Measurements from ENCODE around the gene FBXO34. TPM values are rescaled to one million over a fixed set of nuclear protein-coding genes. Genes with fewer than 3 reads are reported as not detected.

Gene FBXO34, protein sequence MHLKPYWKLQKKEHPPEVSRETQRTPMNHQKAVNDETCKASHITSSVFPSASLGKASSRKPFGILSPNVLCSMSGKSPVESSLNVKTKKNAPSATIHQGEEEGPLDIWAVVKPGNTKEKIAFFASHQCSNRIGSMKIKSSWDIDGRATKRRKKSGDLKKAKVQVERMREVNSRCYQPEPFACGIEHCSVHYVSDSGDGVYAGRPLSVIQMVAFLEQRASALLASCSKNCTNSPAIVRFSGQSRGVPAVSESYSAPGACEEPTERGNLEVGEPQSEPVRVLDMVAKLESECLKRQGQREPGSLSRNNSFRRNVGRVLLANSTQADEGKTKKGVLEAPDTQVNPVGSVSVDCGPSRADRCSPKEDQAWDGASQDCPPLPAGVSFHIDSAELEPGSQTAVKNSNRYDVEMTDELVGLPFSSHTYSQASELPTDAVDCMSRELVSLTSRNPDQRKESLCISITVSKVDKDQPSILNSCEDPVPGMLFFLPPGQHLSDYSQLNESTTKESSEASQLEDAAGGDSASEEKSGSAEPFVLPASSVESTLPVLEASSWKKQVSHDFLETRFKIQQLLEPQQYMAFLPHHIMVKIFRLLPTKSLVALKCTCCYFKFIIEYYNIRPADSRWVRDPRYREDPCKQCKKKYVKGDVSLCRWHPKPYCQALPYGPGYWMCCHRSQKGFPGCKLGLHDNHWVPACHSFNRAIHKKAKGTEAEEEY
- 12.9 and 28.0 TPM in 2 replicates for total RNA-seq (2014; rRNA removed; shearing (Covaris generic); ENCODE audit: low replicate concordance)

DNA sequence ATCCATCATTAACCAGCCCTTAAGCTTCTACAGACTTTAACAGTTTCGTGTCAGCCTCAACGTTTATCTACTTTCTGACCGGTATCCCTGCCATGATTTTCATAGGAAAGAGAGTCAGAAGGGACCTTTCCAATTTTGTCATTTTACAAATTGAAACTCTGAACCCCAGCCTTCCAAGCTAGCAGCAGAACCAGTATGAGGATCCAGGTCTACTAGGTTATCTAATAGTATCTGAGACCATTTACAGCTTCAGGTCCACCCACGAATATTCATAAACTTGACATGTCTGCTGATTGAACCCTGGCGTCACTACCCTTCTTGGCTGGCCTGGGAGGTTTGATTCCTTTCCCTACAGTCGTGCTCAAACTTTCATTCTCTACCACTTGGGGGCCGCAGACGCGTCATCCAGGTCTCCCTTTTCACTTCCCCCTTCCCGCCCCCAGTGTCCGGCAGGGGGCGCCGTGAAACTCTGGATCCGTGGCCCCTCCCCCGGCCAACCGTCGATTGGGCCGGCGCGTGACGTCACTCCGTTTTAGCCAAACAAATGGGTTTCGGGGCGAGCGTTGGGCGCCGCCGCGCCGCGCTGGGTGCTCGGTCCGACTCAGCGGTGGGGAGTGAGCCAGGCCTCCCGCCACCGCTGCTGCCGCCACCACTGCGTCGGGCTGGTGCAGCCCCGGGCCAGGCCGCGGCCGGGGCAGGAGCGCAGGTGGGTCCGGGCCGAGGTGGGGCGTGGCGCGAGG, at the start of gene FBXO34:
Gene FBXO34 (plus strand): TSS at position 590 of the 740 bp plus-strand sequence. CDS start 78,970 bp downstream, outside the sequence.
- DNase-seq, result peak; percentile 91
- Histone ChIP-seq H3K4me3 (peak within 1 kb of the TSS; percentile 80), H3K27me3 (no peaks in the 10 kb centered on the region), H3K36me3 (no peaks in the 10 kb centered on the region), H3K9me3 (no peaks in the 10 kb centered on the region)

DNA sequence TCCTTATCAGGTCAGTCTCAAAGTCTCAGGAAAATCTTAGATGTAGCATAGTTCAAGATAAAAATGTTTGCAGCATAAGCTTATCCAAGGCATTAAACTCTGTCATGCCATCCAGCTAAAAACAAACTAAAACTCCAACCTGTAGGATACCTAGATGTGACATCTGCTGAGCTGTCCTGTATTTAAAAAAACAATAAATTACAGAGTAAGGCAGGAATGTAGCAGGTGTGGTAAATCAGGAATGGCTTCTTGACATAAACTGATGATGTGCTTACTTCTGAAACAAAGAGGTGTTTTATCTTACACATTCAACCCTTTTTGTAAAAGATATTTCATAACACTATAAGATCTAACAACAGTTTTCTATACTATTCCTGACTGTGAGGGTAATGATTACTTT, 49.3 kb upstream of the FBXO34 start:
- DNase-seq, result no peak

DNA sequence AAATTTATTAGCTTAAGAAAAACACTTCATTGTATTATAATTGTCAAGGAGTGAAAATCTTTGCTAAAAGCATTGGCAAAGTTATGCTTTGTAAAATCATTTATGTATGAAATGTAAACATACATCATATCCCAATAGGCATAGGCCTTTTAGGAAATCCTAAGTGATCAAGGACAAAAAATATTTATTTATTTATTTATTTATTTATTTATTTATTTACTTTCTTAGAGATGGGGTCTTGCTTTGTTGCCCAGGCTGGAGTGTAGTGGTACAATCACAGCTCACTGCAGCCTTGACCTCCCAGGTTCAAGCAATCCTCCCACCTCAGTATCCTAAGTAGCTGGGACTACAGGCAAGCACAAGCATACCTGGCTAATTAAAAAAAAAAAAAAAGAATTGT, 47.9 kb upstream of the FBXO34 start:
- Histone ChIP-seq H3K9me3 (no peaks in the 10 kb centered on the region), H3K36me3 (no peaks in the 10 kb centered on the region), H3K27me3 (no peaks in the 10 kb centered on the region), H3K4me3 (no peak overlapping the region)
- no peak for DNase-seq

More for the DNA sequence above, 49.3 kb upstream of the FBXO34 start:
- no peak overlapping the region for H3K4me3 ChIP-seq
- H3K27me3 ChIP-seq, result no peaks in the 10 kb centered on the region
- H3K9me3 ChIP-seq, result no peaks in the 10 kb centered on the region
- no peaks in the 10 kb centered on the region for H3K36me3 ChIP-seq

DNA sequence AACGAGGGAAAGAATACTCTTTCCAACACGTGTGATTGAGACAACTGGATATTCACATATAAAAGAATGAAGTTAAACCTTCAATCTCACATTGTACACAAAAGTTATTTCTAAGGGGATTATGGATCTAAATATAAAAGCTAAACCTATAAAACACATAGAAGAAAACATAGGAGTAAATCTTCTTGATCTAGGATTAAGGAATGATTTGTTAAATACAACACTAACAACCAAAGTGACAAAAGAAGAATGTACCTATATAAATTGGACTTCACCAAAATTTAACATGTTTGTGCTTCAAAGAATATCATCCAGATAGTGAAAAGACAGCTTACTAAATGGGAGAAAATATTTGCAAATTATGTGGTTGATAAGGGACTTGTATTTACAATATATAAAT, 43.0 kb upstream of the FBXO34 start:
- Histone ChIP-seq H3K27me3 (no peaks in the 10 kb centered on the region), H3K36me3 (no peaks in the 10 kb centered on the region), H3K4me3 (no peak overlapping the region), H3K9me3 (no peaks in the 10 kb centered on the region)
- DNase-seq, result no peak

DNA sequence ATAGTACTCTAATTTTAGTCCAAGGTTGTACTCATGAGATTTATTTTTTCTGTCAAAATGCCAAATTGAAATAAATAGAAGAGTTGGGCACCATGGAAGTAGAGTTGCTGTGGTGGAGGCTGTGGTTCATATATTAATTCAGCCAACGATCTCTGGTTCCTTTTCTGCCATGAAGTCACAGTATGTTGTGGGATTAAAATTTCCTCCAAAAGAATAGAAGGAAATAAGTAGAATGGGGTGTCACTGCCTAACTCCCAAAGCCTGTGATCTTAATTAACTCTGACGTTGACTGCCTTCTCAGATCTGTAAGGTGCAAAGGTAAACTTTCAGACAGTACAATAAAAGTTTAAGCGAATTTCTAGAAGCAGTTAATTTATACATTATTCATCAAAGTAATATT, 37.6 kb upstream of the FBXO34 start:
- DNase-seq, result no peak

DNA sequence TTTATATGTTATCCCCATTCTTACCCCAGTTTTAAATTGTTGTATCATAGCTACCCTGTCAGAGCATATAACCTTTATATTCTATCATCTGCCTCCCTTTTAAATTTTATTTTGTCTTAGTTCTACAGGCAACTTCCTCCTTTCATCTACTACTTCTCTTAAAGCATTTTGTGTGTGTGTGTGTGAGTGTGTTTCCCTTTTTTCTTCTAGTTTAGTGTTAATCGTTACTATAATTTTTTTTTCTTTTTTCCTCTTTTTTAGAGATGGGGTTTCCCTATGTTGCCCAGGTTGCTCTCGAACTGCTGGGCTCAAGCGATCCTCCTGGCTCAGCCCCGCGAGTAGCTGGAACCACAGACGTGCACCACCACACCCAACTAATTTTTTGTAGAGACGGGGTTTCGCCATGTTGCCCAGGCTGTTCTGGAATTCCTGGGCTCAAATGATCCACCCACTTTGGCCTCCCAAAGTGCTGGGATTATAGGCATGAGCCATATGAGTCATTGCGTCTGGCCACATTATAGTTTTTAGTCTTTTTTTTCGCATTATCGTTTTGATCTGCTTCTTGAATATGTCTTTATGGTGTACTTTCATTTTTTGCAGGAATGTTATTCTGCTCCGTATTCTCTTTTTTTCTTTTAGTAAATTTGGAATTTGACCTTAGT, 33.1 kb upstream of the FBXO34 start:
- peak; percentile 69 for DNase-seq
- peaks cover 3% of the 10 kb centered on the region; the same call in 1 of the 2 replicates for H3K27me3 ChIP-seq

More for the DNA sequence above, 37.6 kb upstream of the FBXO34 start:
- Histone ChIP-seq H3K9me3 (no peaks in the 10 kb centered on the region), H3K4me3 (no peak overlapping the region), H3K36me3 (no peaks in the 10 kb centered on the region), H3K27me3 (peaks cover 3% of the 10 kb centered on the region; the same call in 1 of the 2 replicates)

DNA sequence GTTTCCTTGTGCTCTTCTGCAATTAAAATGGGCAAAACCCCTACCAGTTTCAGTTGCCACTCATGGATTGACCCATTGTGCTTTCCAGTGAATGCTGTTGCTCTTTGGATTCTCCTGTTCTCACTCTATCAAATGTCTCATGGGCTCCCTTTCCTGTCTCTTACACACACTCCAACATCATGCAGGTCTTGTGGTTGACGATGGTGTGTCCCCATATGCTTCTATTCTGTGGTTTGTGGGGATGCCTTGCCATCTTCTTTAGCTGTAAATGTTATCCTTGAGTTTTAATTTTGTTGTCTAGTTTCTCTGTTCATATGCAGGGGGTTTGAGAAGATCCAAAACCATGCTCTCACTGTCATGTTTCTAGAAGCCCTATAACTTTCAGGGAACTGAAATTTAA, 31.9 kb upstream of the FBXO34 start:
- H3K9me3 ChIP-seq, result no peaks in the 10 kb centered on the region
- no peaks in the 10 kb centered on the region for H3K36me3 ChIP-seq
- no peaks in the 10 kb centered on the region for H3K27me3 ChIP-seq
- no peak overlapping the region for H3K4me3 ChIP-seq
- DNase-seq, result no peak

More for the DNA sequence above, 33.1 kb upstream of the FBXO34 start:
- H3K36me3 ChIP-seq, result no peaks in the 10 kb centered on the region
- peak overlapping the region; percentile 30 for H3K4me3 ChIP-seq
- no peaks in the 10 kb centered on the region for H3K9me3 ChIP-seq

DNA sequence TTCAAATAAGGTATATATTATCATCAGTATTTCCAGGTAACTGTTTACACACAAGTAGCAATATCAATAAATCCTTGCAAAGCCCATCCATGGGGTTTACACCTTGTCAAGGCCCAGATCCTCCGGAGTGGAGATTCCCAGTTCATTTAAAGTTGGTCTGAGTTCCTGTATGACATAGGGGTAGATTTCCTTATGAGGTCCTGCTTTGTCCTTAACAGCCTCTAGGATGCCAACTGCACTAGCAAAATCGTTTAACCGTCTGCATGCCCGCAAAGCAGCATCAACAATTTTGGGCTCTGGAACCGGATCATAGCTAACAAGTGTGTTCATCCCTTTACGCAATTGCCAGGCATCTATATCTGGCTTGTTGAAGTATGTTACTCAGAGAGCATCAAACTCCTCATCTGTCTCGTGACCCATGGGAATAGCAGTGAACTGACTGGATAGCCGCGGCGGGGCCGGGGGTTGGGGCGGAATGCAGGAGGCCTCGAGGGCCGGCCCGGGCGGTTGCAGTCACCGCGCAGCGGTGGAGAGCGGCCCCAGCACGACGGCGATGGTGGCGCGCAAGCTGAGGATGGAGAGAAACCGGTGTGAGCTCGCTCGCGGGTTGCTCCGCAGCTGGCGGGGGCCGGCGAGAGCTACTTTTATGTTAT, 30.6 kb upstream of the FBXO34 start:
- Histone ChIP-seq H3K4me3 (no peak overlapping the region), H3K36me3 (no peaks in the 10 kb centered on the region), H3K27me3 (no peaks in the 10 kb centered on the region), H3K9me3 (no peaks in the 10 kb centered on the region)
- DNase-seq, result no peak

DNA sequence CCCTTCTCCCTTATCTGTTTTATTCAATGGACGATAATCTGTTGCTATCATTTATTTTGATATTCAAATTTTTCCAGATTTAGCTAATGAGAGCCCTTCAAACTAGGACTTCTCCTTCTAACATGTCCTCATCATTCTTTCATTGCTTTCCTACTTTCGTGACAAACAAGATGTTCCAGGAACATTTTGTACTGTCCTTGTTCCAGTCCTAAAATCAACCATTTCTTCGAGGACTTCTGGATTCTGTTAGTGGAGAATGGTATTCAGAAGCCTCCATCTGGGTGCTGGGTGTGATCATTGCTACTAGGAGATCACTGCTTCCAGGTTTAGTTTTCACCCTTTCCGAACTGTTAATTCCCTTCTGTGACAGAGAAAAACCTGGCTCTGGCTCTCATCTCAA, 29.5 kb upstream of the FBXO34 start:
- Histone ChIP-seq H3K9me3 (no peaks in the 10 kb centered on the region), H3K4me3 (no peak overlapping the region), H3K27me3 (no peaks in the 10 kb centered on the region), H3K36me3 (no peaks in the 10 kb centered on the region)
- no peak for DNase-seq

DNA sequence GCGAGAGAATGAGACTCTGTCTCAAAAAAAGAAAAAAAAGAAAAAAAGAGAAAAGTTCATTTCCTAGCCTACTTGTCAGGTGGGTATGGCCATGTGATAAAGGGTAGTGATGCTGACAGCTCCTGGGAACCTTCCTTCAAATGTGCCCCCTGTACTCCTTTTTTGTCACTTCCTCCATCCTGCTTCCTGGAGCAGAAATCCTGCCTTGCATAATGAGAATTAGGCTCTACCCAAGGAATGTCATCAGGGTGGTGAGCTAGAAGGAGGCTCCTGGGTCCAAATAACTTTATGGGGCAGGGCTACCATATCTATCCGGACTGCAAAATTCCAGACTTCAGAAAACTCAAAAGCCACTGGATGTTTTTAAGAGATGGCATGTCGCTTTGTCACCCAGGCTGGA, 27.8 kb upstream of the FBXO34 start:
- H3K9me3 ChIP-seq, result no peaks in the 10 kb centered on the region
- no peak for DNase-seq
- no peaks in the 10 kb centered on the region for H3K27me3 ChIP-seq

DNA sequence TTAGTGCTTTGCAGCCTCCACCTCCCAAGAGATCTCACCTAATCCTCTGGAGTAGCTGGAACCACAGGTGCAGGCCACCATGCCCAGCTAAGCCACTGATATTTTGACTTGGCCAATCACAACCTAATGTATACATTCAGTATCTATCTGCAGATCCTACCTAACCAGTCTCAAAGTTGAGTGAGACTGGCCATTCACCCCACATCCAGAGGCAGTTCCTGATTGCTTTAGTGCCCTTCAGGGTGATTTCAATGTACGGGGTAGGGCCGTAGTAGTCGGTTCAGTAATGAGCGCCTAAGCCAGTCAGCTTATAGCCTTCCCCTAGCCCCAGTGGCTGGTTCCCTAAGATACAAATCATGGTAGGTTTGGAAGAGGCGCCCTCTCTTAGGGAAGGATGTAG, 27.4 kb upstream of the FBXO34 start:
- Histone ChIP-seq H3K36me3 (no peaks in the 10 kb centered on the region), H3K4me3 (no peak overlapping the region), H3K9me3 (no peaks in the 10 kb centered on the region), H3K27me3 (no peaks in the 10 kb centered on the region)
- no peak for DNase-seq

More for the DNA sequence above, 27.8 kb upstream of the FBXO34 start:
- no peak overlapping the region for H3K4me3 ChIP-seq
- H3K36me3 ChIP-seq, result no peaks in the 10 kb centered on the region

DNA sequence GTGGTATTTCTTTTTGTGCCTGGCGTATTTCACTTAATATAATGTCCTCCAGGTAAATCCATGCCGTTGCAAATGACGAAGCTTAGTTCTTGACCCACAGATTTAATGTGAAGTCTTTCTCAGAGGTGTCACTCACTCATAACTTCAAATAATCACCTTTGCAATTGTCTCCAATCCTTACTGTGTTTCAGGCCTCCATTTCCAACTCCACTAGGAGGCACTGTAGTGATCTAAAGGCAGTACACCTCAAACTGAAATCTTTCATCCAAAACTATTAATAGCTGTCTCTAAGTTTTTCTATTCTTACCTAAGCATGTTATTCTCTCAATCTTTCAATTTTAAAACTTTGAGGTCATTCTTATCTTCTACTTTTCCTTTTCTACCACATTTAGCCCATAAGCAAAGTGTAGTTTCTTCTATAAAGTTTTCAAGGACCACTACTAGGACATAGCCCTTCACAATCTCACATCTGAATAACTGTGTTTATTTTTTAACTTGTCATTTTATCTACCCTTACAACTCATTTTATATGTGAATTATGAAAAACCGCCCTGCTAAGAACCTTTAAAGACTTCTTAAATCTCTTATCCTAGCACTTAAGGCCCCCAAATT, 25.5 kb upstream of the FBXO34 start:
- no peak for DNase-seq
- Histone ChIP-seq H3K4me3 (no peak overlapping the region), H3K27me3 (no peaks in the 10 kb centered on the region), H3K36me3 (no peaks in the 10 kb centered on the region), H3K9me3 (no peaks in the 10 kb centered on the region)

DNA sequence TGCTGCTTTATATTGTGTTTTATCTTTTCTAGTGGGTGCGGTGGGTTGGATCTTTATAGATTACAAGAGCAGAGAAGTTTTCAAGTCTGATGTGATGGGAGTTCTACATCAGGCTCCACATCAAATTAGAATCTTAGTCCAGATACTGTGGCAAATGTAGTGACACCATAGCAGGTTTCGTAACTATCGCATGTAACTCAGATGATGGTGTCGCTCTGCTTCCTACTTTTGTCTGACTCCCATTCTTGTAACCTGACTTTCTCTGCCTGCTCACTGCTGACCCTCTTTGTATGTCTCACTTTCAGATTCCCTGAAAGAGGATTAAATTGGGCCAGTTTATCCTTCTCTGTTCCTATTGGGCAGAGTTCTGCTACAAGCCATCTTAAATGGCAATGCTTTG, 22.8 kb upstream of the FBXO34 start:
- no peak for DNase-seq
- Histone ChIP-seq H3K4me3 (no peak overlapping the region), H3K36me3 (no peaks in the 10 kb centered on the region), H3K27me3 (no peaks in the 10 kb centered on the region), H3K9me3 (no peaks in the 10 kb centered on the region)

DNA sequence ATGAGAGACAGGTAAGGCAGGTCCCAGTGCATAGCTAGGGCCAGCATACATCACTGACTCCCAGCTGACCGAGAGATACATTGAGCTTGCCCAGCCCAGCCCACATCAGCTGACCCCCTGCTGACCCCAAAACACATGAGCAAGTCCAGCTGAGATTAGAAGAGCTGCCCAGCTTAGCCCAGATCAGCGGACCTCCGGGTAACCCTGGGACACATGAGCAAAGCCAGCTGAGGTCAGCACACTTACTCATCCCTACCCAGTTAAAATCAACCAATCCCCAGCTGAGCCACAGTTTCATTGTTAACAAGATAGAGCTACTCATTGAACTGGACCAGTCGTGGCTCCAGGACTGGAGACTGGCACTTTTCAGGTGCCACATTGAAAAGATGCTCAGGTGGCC, 21.8 kb upstream of the FBXO34 start:
- Histone ChIP-seq H3K4me3 (no peak overlapping the region), H3K9me3 (no peaks in the 10 kb centered on the region), H3K36me3 (no peaks in the 10 kb centered on the region), H3K27me3 (no peaks in the 10 kb centered on the region)
- DNase-seq, result peak; percentile 60

DNA sequence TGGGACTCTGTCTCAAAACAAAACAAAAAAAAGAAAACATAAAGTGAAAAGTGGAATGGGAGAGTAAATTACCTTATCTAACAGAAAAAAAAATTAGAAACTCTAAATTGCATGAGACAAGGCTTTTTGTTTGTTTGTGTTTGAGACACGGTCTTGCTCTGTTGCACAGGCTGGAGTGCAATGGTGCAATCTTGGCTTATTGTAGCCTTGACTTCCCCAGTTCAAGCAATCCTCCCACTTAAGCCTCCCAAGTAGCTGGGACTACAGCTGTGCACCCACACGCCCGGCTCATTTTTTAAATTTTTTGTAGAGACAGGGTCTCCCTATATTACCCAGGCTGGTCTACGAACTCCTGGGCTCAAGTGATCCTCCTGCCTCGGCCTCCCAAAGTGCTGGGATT, 17.9 kb upstream of the FBXO34 start:
- no peaks in the 10 kb centered on the region for H3K36me3 ChIP-seq
- H3K9me3 ChIP-seq, result no peaks in the 10 kb centered on the region
- H3K27me3 ChIP-seq, result no peaks in the 10 kb centered on the region
- no peak for DNase-seq
- no peak overlapping the region for H3K4me3 ChIP-seq

DNA sequence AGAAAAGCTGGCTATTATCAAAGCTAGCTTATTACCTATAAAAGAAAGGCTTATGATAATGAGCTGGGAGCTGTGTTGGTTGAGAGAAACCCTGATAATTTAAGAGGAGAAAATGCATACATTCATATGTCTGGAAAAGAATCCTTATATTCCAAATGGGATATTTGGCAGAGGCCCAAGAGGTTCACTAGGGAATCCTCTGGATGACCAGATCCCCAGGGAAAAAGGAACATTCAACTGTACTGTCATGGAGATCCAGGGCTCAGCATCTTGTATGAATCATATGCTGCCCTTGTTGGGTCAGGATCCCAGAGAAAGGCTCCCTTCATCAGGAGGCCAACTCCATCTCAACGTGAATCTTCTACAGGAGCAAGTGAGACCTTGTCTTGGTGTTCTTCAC, 16.6 kb upstream of the FBXO34 start:
- no peaks in the 10 kb centered on the region for H3K36me3 ChIP-seq

More for the DNA sequence above, 16.6 kb upstream of the FBXO34 start:
- Histone ChIP-seq H3K9me3 (no peaks in the 10 kb centered on the region), H3K27me3 (no peaks in the 10 kb centered on the region), H3K4me3 (no peak overlapping the region)
- no peak for DNase-seq

Data from MG63 (cell line).